A549 (cell line): ENCODE data around the gene GATAD1. TPM values are rescaled to one million over a fixed set of nuclear protein-coding genes. Genes with fewer than 3 reads are reported as not detected.
"Not testable (repeated sequence)": the region's sequence is repeated elsewhere in the genome, so short reads cannot be mapped to it uniquely, and the experiment has no call there.

Source experiments
- ATAC-seq, 2 experiments: fragments of 200-7000 bp in 1 of 2; fragments of >200 bp in 1 of 2; cut with Nextera tagmentation in 1 of 2; cut with Tn5 transposase in 1 of 2; 3 replicates each; pipeline versions ENCODE4 v1.8.0 to v1.9.1; 2018 to 2020; ENCODE audit warnings: mild to moderate bottlenecking in 1 of 2, moderate library complexity in 1 of 2
- CTCF ChIA-PET: fragments of 300-600 bp; sonication (Branson Sonifier 250); formaldehyde crosslinking; extraction: SDS; loops from one replicate; lab custom pipeline; 2021; ENCODE audit warnings: antibody characterized with exemption, inconsistent platforms; lab: Yijun Ruan, JAX
- POLR2A ChIA-PET: fragments of 350-600 bp; formaldehyde crosslinking; extraction: SDS; loops from one replicate; lab custom pipeline; 2021; ENCODE audit warnings: antibody characterized with exemption, inconsistent platforms; lab: Yijun Ruan, JAX
- DNase-seq, 2 experiments: peaks; one replicate each; pipeline versions ENCODE4 v3.0.0 to v3.0.0-alpha.2; 2011 to 2016; ENCODE audit warnings: low read depth in 1 of 2, low spot score in 1 of 2
- FAIRE-seq: peaks from 2 replicates; lab custom pipeline; 2011; peaks lifted over from hg19 to GRCh38; lab: Jason Lieb, UNC
- H3K27ac ChIP-seq, 2 experiments: fragments of >200 bp; sonication (Bioruptor Twin); formaldehyde crosslinking; 3 replicates each; pipeline ENCODE4 v1.5.1; 2016 to 2017
- H3K4me1 ChIP-seq: fragments of >200 bp; sonication (Bioruptor Twin); formaldehyde crosslinking; 3 replicates; pipeline ENCODE4 v1.6.1; 2016
- H3K4me2 ChIP-seq: fragments of >200 bp; sonication (Bioruptor Twin); formaldehyde crosslinking; 3 replicates; pipeline ENCODE4 v1.6.1; 2016
- H3K4me3 ChIP-seq: fragments of >200 bp; sonication (Bioruptor Twin); formaldehyde crosslinking; 3 replicates; pipeline ENCODE4 v1.5.1; 2016
- H3K9me3 ChIP-seq: fragments of >200 bp; sonication (Bioruptor Twin); formaldehyde crosslinking; 3 replicates; pipeline ENCODE4 v1.6.1; 2016
- BHLHE40 ChIP-seq: IDR thresholded peaks from 2 replicates; pipeline ENCODE4 v1.6.1; 2012; ENCODE audit warnings: low read depth, low read length, inconsistent platforms
- CTCF ChIP-seq: fragments of >200 bp; sonication (Bioruptor Twin); formaldehyde crosslinking; IDR thresholded peaks from 3 replicates; pipeline ENCODE4 v1.5.1; 2016
- EHMT2 ChIP-seq: fragments of 200-600 bp; sonication (generic); IDR thresholded peaks from 2 replicates; pipeline ENCODE4 v1.6.1; 2016; ENCODE audit warnings: antibody characterized with exemption, low read depth, mild to moderate bottlenecking, moderate library complexity
- EP300 ChIP-seq, 2 experiments: fragments of >200 bp; sonication (Bioruptor Twin); formaldehyde crosslinking; IDR thresholded peaks; 2 replicates in 1 of 2; 3 replicates in 1 of 2; pipeline ENCODE4 v1.6.1; 2016 to 2017
- ESRRA ChIP-seq: fragments of 150-350 bp; IDR thresholded peaks from 2 replicates; pipeline ENCODE4 v1.6.1; 2014; ENCODE audit warnings: mild to moderate bottlenecking, low read length, borderline replicate concordance
- GATA3 ChIP-seq: IDR thresholded peaks from 2 replicates; pipeline ENCODE4 v1.6.1; 2012; ENCODE audit warnings: borderline replicate concordance
- HMGXB4 ChIP-seq: fragments of 250-450 bp; sonication (Bioruptor Pico); IDR thresholded peaks from 2 replicates; pipeline ENCODE4 v1.5.0; 2021; ENCODE audit warnings: mild to moderate bottlenecking, moderate library complexity, borderline replicate concordance
- HOXA7 ChIP-seq: fragments of 250-450 bp; sonication (Bioruptor Pico); IDR thresholded peaks from 2 replicates; pipeline ENCODE4 v1.5.0; 2020; ENCODE audit warnings: mild to moderate bottlenecking, moderate library complexity
- JUNB ChIP-seq: fragments of >200 bp; sonication (Bioruptor Twin); formaldehyde crosslinking; IDR thresholded peaks from 2 replicates; pipeline ENCODE4 v1.6.1; 2016
- KDM1A ChIP-seq: fragments of 200-600 bp; sonication (generic); IDR thresholded peaks from 2 replicates; pipeline ENCODE4 v1.6.1; 2016; ENCODE audit warnings: low read depth, mild to moderate bottlenecking
- KDM5A ChIP-seq: fragments of 200-600 bp; sonication (generic); IDR thresholded peaks from 2 replicates; pipeline ENCODE4 v1.6.1; 2016; ENCODE audit warnings: antibody characterized with exemption, mild to moderate bottlenecking
- MAFK ChIP-seq: fragments of 450-650 bp; IDR thresholded peaks from 2 replicates; pipeline ENCODE4 v1.6.1; 2014; ENCODE audit not compliant: partially characterized antibody
- NFE2L2 ChIP-seq: fragments of 150-350 bp; conservative IDR thresholded peaks from 2 replicates; pipeline ENCODE4 v1.6.1; 2014; ENCODE audit warnings: low read length
- POLR2AphosphoS2 ChIP-seq: conservative IDR thresholded peaks from 2 replicates; pipeline ENCODE4 v1.6.1; 2012; ENCODE audit warnings: low read length, improper control_type of control experiment, inconsistent platforms
- RAD21 ChIP-seq, 2 experiments: fragments of >200 bp in 1 of 2; sonication (Bioruptor Twin) in 1 of 2; formaldehyde crosslinking in 1 of 2; IDR thresholded peaks in 1 of 2; conservative IDR thresholded peaks in 1 of 2; 2 replicates in 1 of 2; 3 replicates in 1 of 2; pipeline ENCODE4 v1.6.1; 2012 to 2018; ENCODE audit warnings: inconsistent platforms in 1 of 2
- TFCP2L1 ChIP-seq: fragments of 250-450 bp; sonication (Bioruptor Pico); IDR thresholded peaks from 2 replicates; pipeline ENCODE4 v1.5.0; 2021; ENCODE audit warnings: mild to moderate bottlenecking
- TP53 ChIP-seq: fragments of 250-450 bp; sonication (Bioruptor Pico); IDR thresholded peaks from 2 replicates; pipeline ENCODE4 v1.5.0; 2021; ENCODE audit warnings: mild to moderate bottlenecking, moderate library complexity
- ZNF302 ChIP-seq: fragments of 250-450 bp; sonication (Bioruptor Pico); IDR thresholded peaks from 2 replicates; pipeline ENCODE4 v1.9.0; 2021; ENCODE audit warnings: inconsistent platforms, mild to moderate bottlenecking, moderate library complexity
- WGBS: methylation state at CpG from one replicate; pipeline ENCODE4 v1.1.6; 2017; ENCODE audit errors: missing lambda C conversion rate; 5-methylcytosine and 5-hydroxymethylcytosine counted together
- polyA plus RNA-seq, 4 experiments: library from polyadenylated mRNA; depleted of rRNA in 3 of 4; stranded (reverse); fragments of >200 nt; fragmentation: RNase III in 1 of 4; extraction: RNeasy Plus Mini Kit Qiagen cat#74134 plus additional on column Dnase treatment in 1 of 4; gene quantifications; 2 replicates in 3 of 4; 3 replicates in 1 of 4; pipeline ENCODE4 v1.2.3, GENCODE V29; 2011 to 2017

Gene GATAD1
- polyA plus RNA-seq, 2 of the 4 experiments (the other 2 are of a cell fraction): 20.8 to 35.7 TPM

DNA sequence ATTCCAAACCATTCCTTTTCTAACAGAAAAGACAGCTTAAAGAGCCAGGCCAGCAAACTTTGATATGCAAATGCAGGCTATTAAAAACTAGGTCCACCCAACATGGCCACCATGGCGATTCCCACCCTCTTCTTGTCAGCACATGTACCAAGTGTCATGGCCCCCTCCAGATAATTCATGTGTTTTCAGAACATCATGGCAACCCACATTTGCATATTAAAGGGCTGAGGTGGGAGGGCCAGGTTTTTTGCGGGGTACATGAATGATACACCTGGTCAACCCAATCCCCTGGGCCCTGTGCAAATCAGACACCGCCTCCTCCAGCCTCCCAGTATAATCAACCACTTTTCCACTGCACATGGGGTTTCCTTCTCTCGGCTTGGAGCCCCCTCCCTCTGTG, 31.4 kb downstream of the GATAD1 start:
- CTCF ChIA-PET: interaction anchor here (1.3 kb wide), 1 partner anchor 14 kb away, joined by 3 read pairs; no protein-coding TSS in a partner anchor
- no peak for ATAC-seq
- H3K4me1 ChIP-seq: no peaks in the 10 kb centered on the region
- H3K9me3 ChIP-seq: no peaks in the 10 kb centered on the region
- no peak for TF ChIP-seq ZNF302 (CRISPR knock-in tag)
- TF ChIP-seq JUNB: no peak
- TF ChIP-seq EHMT2: no peak
- TF ChIP-seq POLR2AphosphoS2: no peak
- H3K27ac ChIP-seq: no peak overlapping the region
- DNase-seq: no peak
- POLR2A ChIA-PET: no interaction called here
- no peak overlapping the region for H3K4me2 ChIP-seq
- no peak for FAIRE-seq
- H3K4me3 ChIP-seq: no peak overlapping the region
- 89% methylated on average over 4 of the region's 4 CpGs for WGBS

DNA sequence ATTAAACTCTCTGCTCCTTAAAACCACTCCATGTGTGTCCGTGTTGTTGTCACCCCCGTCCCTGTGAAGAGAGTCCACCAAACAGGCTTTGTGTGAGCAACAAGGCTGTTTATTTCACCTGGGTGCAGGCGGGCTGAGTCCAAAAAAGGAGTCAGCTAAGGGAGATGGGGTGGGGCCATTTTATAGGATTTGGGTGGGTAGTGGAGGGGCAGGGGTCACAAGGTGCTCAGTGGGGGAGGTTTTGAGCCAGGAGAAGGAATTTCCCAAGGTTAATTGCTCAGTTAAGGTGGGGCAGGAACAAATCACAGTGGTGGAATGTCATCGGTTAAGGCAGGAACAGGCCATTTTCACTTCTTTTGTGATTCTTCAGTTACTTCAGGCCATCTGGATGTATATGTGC, 31.9 kb downstream of the GATAD1 start:
- FAIRE-seq, DNase-seq, POLR2A ChIA-PET, H3K9me3 ChIP-seq, H3K4me2 ChIP-seq, CTCF ChIA-PET, ATAC-seq, H3K4me3 ChIP-seq, H3K27ac ChIP-seq, H3K4me1 ChIP-seq: not testable (repeated sequence)
- WGBS: 90% methylated on average over 4 of the region's 4 CpGs

- DNase-seq, FAIRE-seq, ATAC-seq, H3K4me3 ChIP-seq, H3K4me1 ChIP-seq, H3K27ac ChIP-seq, POLR2A ChIA-PET, H3K4me2 ChIP-seq, H3K9me3 ChIP-seq: not testable (repeated sequence)
- CTCF ChIA-PET: interaction anchor here (0.6 to 0.9 kb wide), 2 partner anchors 22 to 554 kb away, joined by 3 read pairs; no protein-coding TSS in a partner anchor
- 91% methylated on average over 6 of the region's 6 CpGs for WGBS
Observed at GRCh38 chr7:92483624-92484023, 36.3 kb downstream of the GATAD1 start.

DNA sequence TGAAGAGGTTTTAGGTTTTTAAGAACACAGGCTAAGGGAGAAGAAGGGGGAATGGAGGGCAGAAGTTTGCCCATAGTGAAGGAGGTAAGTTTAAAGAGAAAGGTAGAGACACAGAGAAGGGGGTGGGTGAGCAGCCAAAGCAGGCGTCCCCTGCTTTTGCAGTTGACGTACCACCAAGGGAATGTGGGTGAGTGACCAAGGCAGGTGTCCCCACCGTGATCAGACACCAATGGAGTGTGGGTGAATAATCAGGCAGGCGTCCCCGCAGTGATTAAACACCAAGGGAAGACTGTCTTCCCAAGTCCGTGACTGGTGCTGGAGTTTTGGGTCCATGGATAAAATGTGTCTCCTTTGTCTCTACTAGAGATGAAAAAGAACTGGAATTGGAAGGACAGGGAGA, 36.9 kb downstream of the GATAD1 start:
- H3K4me1 ChIP-seq, DNase-seq, H3K9me3 ChIP-seq, H3K27ac ChIP-seq, H3K4me2 ChIP-seq, H3K4me3 ChIP-seq, FAIRE-seq, ATAC-seq, POLR2A ChIA-PET: not testable (repeated sequence)
- 81% methylated on average over 6 of the region's 6 CpGs for WGBS
- CTCF ChIA-PET: interaction anchor here (0.6 kb wide), 1 partner anchor 555 kb away, joined by 3 read pairs; no protein-coding TSS in a partner anchor

- DNase-seq (no peak), FAIRE-seq (no peak), ATAC-seq (no peak)
- TF ChIP-seq EHMT2 (no peak), HOXA7 (CRISPR knock-in tag) (no peak), ESRRA (no peak), BHLHE40 (no peak), GATA3 (no peak), NFE2L2 (no peak), TFCP2L1 (CRISPR knock-in tag) (no peak), KDM5A (no peak), ZNF302 (CRISPR knock-in tag) (no peak)
- Histone ChIP-seq H3K4me3 (no peak overlapping the region), H3K27ac (no peak overlapping the region), H3K9me3 (no peaks in the 10 kb centered on the region), H3K4me1 (no peaks in the 10 kb centered on the region), H3K4me2 (no peak overlapping the region)
- WGBS: 84% methylated on average over 2 of the region's 2 CpGs
- CTCF ChIA-PET: no interaction called here
- POLR2A ChIA-PET: no interaction called here
Observed at GRCh38 chr7:92485267-92485892, 38.1 kb downstream of the GATAD1 start.

DNA sequence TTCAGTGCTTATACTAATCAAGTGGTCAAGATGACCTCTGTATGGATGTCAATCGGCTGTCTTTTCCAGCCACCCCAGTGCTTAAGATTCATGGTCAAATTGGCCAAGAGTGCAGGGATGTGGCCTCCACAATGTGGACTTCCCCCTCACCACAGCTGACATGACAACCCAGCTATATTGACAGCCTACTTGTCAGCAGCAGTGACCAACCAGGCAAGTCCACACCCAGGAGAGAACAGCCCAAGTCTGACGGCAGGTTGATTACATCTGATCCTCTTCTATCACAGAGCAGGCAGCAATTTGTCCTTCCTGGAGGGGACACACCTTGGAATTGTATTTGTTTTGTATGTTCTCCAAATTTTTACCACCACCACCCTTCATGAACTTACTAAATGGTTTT, 38.7 kb downstream of the GATAD1 start:
- no peak for DNase-seq
- no peak for FAIRE-seq
- no peak for ATAC-seq
- no peak for TF ChIP-seq MAFK
- TF ChIP-seq RAD21 (conservative IDR thresholded peaks at IDR 0.05 in 1 of 2, IDR thresholded peaks at IDR 0.05 in 1 of 2): no peak
- TF ChIP-seq HMGXB4 (CRISPR knock-in tag): no peak
- no peak for TF ChIP-seq EP300 (IDR thresholded peaks at IDR 0.05)
- TF ChIP-seq KDM1A: no peak
- no peak for TF ChIP-seq POLR2AphosphoS2
- TF ChIP-seq BHLHE40: no peak
- TF ChIP-seq EHMT2: no peak
- TF ChIP-seq TP53 (CRISPR knock-in tag): no peak
- no peak for TF ChIP-seq ESRRA
- no peak for TF ChIP-seq CTCF

More for the DNA sequence above, 38.7 kb downstream of the GATAD1 start:
- no peak overlapping the region for H3K4me3 ChIP-seq
- no peaks in the 10 kb centered on the region for H3K4me1 ChIP-seq
- no peak overlapping the region for H3K27ac ChIP-seq
- no peaks in the 10 kb centered on the region for H3K9me3 ChIP-seq
- ChIA-PET CTCF (no interaction called here), POLR2A (no interaction called here)
- 75% methylated on average over 2 of the region's 2 CpGs for WGBS
- H3K4me2 ChIP-seq: no peak overlapping the region
